ENCODE measurements around the gene PCSK1N. TPM values are rescaled to one million over a fixed set of nuclear protein-coding genes. Genes with fewer than 3 reads are reported as not detected.
A peak's percentile ranks its signal among the peaks of the same experiment; 100 is the strongest.

PCSK1N gene
- total RNA-seq, 4 donors from 2014 or later: 1.5 to 9.0 (median 2.4) TPM

GRCh38 chrX:48787505-48788443, 47.6 kb downstream of the PCSK1N start:
- no peak overlapping the region for H3K4me3 ChIP-seq
- no peaks in the 10 kb centered on the region for H3K36me3 ChIP-seq
- TF ChIP-seq CTCF (IDR thresholded peaks at IDR 0.05) (no peak), EP300 (IDR thresholded peaks at IDR 0.05) (no peak), POLR2AphosphoS5 (IDR thresholded peaks at IDR 0.05) (no peak), POLR2A (IDR thresholded peaks at IDR 0.05) (no peak)
- no peak overlapping the region for H3K27ac ChIP-seq
- DNase-seq (ENCODE audit: low spot score in 2 of 2): no peak
- 63% methylated on average over 17 of the region's 17 CpGs for WGBS
- H3K4me1 ChIP-seq: no peaks in the 10 kb centered on the region
- H3K27me3 ChIP-seq: no peaks in the 10 kb centered on the region
- no peaks in the 10 kb centered on the region for H3K9me3 ChIP-seq

- no peak for TF ChIP-seq EP300 (IDR thresholded peaks at IDR 0.05)
- TF ChIP-seq POLR2A (IDR thresholded peaks at IDR 0.05): no peak
- no peak for TF ChIP-seq CTCF (IDR thresholded peaks at IDR 0.05)
- TF ChIP-seq POLR2AphosphoS5 (IDR thresholded peaks at IDR 0.05): no peak
- H3K27me3 ChIP-seq: no peaks in the 10 kb centered on the region
- WGBS: 67% methylated on average over 6 of the region's 6 CpGs
These were observed 48.4 kb downstream of the PCSK1N start for GRCh38 chrX:48786825-48787504.

GRCh38 chrX:48786341-48786800, 49.0 kb downstream of the PCSK1N start, which contains the start of gene GATA1:
GATA1 (plus strand) TSS chrX:48786590; CDS start chrX:48791110, 4,520 bp downstream.
- Histone ChIP-seq H3K36me3 (no peaks in the 10 kb centered on the region), H3K27ac (no peak within 1 kb of the TSS), H3K4me3 (no peak within 1 kb of the TSS), H3K9me3 (no peaks in the 10 kb centered on the region), H3K27me3 (no peaks in the 10 kb centered on the region), H3K4me1 (no peaks in the 10 kb centered on the region)
- no peak for DNase-seq (ENCODE audit: low spot score in 2 of 2)
- TF ChIP-seq POLR2A (IDR thresholded peaks at IDR 0.05) (no peak), POLR2AphosphoS5 (IDR thresholded peaks at IDR 0.05) (no peak), CTCF (IDR thresholded peaks at IDR 0.05) (no peak), EP300 (IDR thresholded peaks at IDR 0.05) (no peak)
- 96% methylated on average over 5 of the region's 7 CpGs for WGBS

More at GRCh38 chrX:48786825-48787504, 48.4 kb downstream of the PCSK1N start:
- Histone ChIP-seq H3K4me1 (no peaks in the 10 kb centered on the region), H3K36me3 (no peaks in the 10 kb centered on the region), H3K27ac (no peak overlapping the region), H3K4me3 (no peak overlapping the region), H3K9me3 (no peaks in the 10 kb centered on the region)
- no peak for DNase-seq (ENCODE audit: low spot score in 2 of 2)

GRCh38 chrX:48785540-48786214, 49.7 kb downstream of the PCSK1N start:
- Histone ChIP-seq H3K4me1 (no peaks in the 10 kb centered on the region), H3K27ac (no peak overlapping the region), H3K9me3 (no peaks in the 10 kb centered on the region), H3K27me3 (no peaks in the 10 kb centered on the region), H3K4me3 (no peak overlapping the region), H3K36me3 (no peaks in the 10 kb centered on the region)
- TF ChIP-seq POLR2AphosphoS5 (IDR thresholded peaks at IDR 0.05) (no peak), POLR2A (IDR thresholded peaks at IDR 0.05) (no peak), CTCF (IDR thresholded peaks at IDR 0.05) (no peak), EP300 (IDR thresholded peaks at IDR 0.05) (no peak)
- peak in 1 of 2 donors; percentile 16 for DNase-seq (ENCODE audit: low spot score in 2 of 2)
- WGBS: 81% methylated on average over 8 of the region's 16 CpGs
